Measurements from ENCODE around the gene MFSD8. TPM values are rescaled to one million over a fixed set of nuclear protein-coding genes. Genes with fewer than 3 reads are reported as not detected.

MFSD8 gene
- total RNA-seq, 1 experiment from 2014 or later = 16.6 TPM

DNA sequence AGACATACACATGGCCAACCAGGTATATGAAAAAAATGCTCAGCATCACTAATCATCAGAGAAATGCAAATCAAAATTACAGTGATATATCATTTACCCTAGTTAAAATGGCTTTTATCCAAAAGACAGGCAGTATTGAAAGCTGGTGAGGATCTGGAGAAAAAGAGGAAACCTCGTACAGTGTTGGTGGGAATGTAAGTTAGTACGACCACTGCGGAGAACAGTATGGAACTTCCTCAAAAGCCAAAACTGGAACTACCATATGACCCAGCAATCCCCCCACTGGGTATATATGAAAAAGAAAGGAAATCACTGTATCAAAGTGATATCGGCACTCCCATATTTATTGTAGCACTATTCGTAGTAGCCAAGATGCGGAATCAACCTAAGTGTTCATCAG lies 23.7 kb upstream of the MFSD8 start:
- no peak for TF ChIP-seq EZH2 (IDR thresholded peaks at IDR 0.05; ENCODE audit: borderline replicate concordance, low read depth, low read length, poor library complexity, severe bottlenecking)
- TF ChIP-seq, protein P1, sequence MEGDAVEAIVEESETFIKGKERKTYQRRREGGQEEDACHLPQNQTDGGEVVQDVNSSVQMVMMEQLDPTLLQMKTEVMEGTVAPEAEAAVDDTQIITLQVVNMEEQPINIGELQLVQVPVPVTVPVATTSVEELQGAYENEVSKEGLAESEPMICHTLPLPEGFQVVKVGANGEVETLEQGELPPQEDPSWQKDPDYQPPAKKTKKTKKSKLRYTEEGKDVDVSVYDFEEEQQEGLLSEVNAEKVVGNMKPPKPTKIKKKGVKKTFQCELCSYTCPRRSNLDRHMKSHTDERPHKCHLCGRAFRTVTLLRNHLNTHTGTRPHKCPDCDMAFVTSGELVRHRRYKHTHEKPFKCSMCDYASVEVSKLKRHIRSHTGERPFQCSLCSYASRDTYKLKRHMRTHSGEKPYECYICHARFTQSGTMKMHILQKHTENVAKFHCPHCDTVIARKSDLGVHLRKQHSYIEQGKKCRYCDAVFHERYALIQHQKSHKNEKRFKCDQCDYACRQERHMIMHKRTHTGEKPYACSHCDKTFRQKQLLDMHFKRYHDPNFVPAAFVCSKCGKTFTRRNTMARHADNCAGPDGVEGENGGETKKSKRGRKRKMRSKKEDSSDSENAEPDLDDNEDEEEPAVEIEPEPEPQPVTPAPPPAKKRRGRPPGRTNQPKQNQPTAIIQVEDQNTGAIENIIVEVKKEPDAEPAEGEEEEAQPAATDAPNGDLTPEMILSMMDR (conservative IDR thresholded peaks at IDR 0.05; ENCODE audit: low read depth, low read length) = no peak
- Histone ChIP-seq H3K4me3 (ENCODE audit: low read depth, low read length, poor library complexity, severe bottlenecking) (no peak overlapping the region), H3K9me3 (ENCODE audit: low read depth, low read length, poor library complexity, severe bottlenecking) (no peaks in the 10 kb centered on the region), H3K36me3 (ENCODE audit: insufficient read depth, low read length, poor library complexity, severe bottlenecking) (no peaks in the 10 kb centered on the region), H3K27ac (ENCODE audit: low read depth, low read length, poor library complexity, severe bottlenecking) (no peak overlapping the region), H3K4me1 (ENCODE audit: insufficient read depth, low read length, poor library complexity, severe bottlenecking) (no peaks in the 10 kb centered on the region), H3K27me3 (replicated peaks; ENCODE audit: insufficient read depth, low read depth, low read length, poor library complexity) (no peaks in the 10 kb centered on the region)
- POLR2A ChIA-PET (ENCODE audit: low non-redundant PET) = no interaction called here
- CTCF ChIA-PET = no interaction called here
- DNase-seq (ENCODE audit: low spot score) = no peak
- intact Hi-C loops (cut with micrococcal nuclease; ENCODE audit: unreplicated experiment) = no loop called here
- BruUV-seq (replicated peaks) = no TSS peak

DNA sequence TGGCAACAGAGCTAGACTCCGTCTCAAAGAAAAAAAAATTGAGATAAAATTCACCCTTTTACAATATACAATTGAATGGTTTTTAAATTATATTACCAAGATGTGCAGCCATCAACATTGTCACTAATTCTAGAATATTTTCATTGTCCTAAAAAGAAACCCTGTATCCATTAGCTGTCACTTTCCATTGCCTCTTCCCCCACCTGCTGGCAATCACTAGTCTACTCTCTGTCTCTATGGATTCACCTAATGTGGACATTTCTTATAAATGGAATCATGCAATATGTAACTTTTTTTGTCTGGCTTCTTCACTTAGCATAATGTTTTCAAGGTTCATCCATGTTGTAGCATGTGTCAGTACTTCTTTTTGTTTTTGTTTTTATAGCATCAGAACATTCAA lies 21.0 kb upstream of the MFSD8 start:
- intact Hi-C loops (cut with micrococcal nuclease; ENCODE audit: unreplicated experiment) = no loop called here
- no peaks in the 10 kb centered on the region for H3K36me3 ChIP-seq (ENCODE audit: insufficient read depth, low read length, poor library complexity, severe bottlenecking)
- no peak overlapping the region for H3K4me3 ChIP-seq (ENCODE audit: low read depth, low read length, poor library complexity, severe bottlenecking)
- POLR2A ChIA-PET (ENCODE audit: low non-redundant PET) = no interaction called here
- no peak for DNase-seq (ENCODE audit: low spot score)
- TF ChIP-seq, protein P1 (conservative IDR thresholded peaks at IDR 0.05; ENCODE audit: low read depth, low read length) = peak; percentile 25; the same call in 1 of the 2 replicates
- TF ChIP-seq EZH2 (IDR thresholded peaks at IDR 0.05; ENCODE audit: borderline replicate concordance, low read depth, low read length, poor library complexity, severe bottlenecking) = no peak
- H3K4me1 ChIP-seq (ENCODE audit: insufficient read depth, low read length, poor library complexity, severe bottlenecking) = no peaks in the 10 kb centered on the region
- H3K9me3 ChIP-seq (ENCODE audit: low read depth, low read length, poor library complexity, severe bottlenecking) = no peaks in the 10 kb centered on the region
- BruUV-seq (replicated peaks) = no TSS peak
- CTCF ChIA-PET = no interaction called here
- H3K27ac ChIP-seq (ENCODE audit: low read depth, low read length, poor library complexity, severe bottlenecking) = no peak overlapping the region
- H3K27me3 ChIP-seq (replicated peaks; ENCODE audit: insufficient read depth, low read depth, low read length, poor library complexity) = no peaks in the 10 kb centered on the region

DNA sequence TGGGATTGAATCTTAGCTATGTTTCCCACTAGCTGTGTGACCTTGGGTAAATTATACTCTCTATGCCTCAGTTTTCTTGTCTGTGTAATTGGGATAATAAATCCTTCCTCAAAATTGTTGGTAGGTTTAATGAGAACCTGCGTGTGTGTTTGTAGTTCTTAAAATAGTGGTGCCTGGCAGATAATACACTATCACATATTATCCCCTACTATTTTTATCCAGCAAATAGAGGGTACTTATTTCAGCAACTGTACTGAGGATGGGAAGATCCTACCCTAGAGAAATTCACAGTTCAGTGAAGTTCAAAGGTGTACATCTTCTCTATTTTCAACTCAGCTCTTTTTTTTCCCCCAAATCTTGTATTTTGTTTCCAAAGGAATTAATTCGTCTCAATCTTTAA lies 17.5 kb upstream of the MFSD8 start:
- H3K36me3 ChIP-seq (ENCODE audit: insufficient read depth, low read length, poor library complexity, severe bottlenecking) = no peaks in the 10 kb centered on the region
- H3K27me3 ChIP-seq (replicated peaks; ENCODE audit: insufficient read depth, low read depth, low read length, poor library complexity) = no peaks in the 10 kb centered on the region
- no peaks in the 10 kb centered on the region for H3K9me3 ChIP-seq (ENCODE audit: low read depth, low read length, poor library complexity, severe bottlenecking)
- H3K27ac ChIP-seq (ENCODE audit: low read depth, low read length, poor library complexity, severe bottlenecking) = no peak overlapping the region
- DNase-seq (ENCODE audit: low spot score) = no peak
- intact Hi-C loops (cut with micrococcal nuclease; ENCODE audit: unreplicated experiment) = no loop called here
- no TSS peak for BruUV-seq (replicated peaks)
- no peaks in the 10 kb centered on the region for H3K4me1 ChIP-seq (ENCODE audit: insufficient read depth, low read length, poor library complexity, severe bottlenecking)
- TF ChIP-seq, protein P1 (conservative IDR thresholded peaks at IDR 0.05; ENCODE audit: low read depth, low read length) = no peak
- no peak for TF ChIP-seq EZH2 (IDR thresholded peaks at IDR 0.05; ENCODE audit: borderline replicate concordance, low read depth, low read length, poor library complexity, severe bottlenecking)
- ChIA-PET CTCF (no interaction called here), POLR2A (ENCODE audit: low non-redundant PET) (no interaction called here)
- no peak overlapping the region for H3K4me3 ChIP-seq (ENCODE audit: low read depth, low read length, poor library complexity, severe bottlenecking)
